ENCODE data around the gene FLNB.

DNA sequence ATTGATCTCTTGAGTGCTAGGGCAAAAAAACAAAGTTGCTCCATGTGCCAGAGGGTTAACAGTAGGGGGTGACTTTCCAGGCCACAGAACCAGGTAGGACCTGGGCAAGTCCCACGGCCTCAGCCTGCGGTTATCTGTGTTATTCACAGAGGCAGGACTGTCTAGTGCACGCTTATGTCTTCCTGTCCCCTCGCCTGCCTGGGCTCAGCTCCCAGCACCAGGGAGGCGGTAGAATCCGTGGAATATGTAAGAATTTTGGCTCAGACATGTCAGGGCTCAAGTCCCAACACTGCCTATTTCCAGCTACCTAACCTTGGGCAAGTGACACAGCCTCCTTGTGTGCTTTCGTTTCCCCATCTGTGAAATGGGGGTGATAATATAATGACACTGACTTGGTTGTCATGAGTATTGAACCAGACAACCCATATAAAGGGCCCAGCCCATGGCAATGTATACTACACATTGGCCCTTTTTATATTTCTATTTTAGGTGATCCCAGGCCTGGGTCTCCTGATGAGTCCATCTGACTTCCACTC is 44.3 kb upstream of the FLNB start:
- TF ChIP-seq, protein P1, sequence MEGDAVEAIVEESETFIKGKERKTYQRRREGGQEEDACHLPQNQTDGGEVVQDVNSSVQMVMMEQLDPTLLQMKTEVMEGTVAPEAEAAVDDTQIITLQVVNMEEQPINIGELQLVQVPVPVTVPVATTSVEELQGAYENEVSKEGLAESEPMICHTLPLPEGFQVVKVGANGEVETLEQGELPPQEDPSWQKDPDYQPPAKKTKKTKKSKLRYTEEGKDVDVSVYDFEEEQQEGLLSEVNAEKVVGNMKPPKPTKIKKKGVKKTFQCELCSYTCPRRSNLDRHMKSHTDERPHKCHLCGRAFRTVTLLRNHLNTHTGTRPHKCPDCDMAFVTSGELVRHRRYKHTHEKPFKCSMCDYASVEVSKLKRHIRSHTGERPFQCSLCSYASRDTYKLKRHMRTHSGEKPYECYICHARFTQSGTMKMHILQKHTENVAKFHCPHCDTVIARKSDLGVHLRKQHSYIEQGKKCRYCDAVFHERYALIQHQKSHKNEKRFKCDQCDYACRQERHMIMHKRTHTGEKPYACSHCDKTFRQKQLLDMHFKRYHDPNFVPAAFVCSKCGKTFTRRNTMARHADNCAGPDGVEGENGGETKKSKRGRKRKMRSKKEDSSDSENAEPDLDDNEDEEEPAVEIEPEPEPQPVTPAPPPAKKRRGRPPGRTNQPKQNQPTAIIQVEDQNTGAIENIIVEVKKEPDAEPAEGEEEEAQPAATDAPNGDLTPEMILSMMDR (IDR thresholded peaks at IDR 0.05): no peak
- TF ChIP-seq POLR2A (IDR thresholded peaks at IDR 0.05): no peak
